Measurements from ENCODE around the gene SLC35D1.

- TF ChIP-seq GABPA (IDR thresholded peaks at IDR 0.05 in 1 of 2, conservative IDR thresholded peaks at IDR 0.05 in 1 of 2) (no peak), CTCF (IDR thresholded peaks at IDR 0.05; ENCODE audit: low read depth, low read length, missing input control) (no peak), REST (IDR thresholded peaks at IDR 0.05) (no peak), RAD21 (IDR thresholded peaks at IDR 0.05) (no peak)
These were observed 33.2 kb downstream of the SLC35D1 start for GRCh38 chr1:67020765-67021164.

Measured in liver (tissue), 3 donors.